Right atrium auricular region (tissue), 2 donors: ENCODE results near the gene ISG15. TPM values are rescaled to one million over a fixed set of nuclear protein-coding genes. Genes with fewer than 3 reads are reported as not detected.

Source experiments
- DNase-seq: peaks from one replicate; pipeline ENCODE4 v3.0.0-alpha.2; 2019; ENCODE audit warnings: low spot score
- H3K27ac ChIP-seq, 2 donors: fragments of 200-600 bp; sonication (generic); 1 replicate in 1 of 2; 2 replicates in 1 of 2; pipeline ENCODE4 v1.5.1; 2016 to 2019
- H3K27me3 ChIP-seq, 2 donors: fragments of 200-600 bp; sonication (generic); one replicate each; pipeline versions ENCODE4 v1.5.1 to v1.6.0; 2017 to 2019
- H3K36me3 ChIP-seq: fragments of 200-600 bp; sonication (generic); one replicate; pipeline ENCODE4 v1.5.1; 2016
- H3K4me1 ChIP-seq, 2 donors: fragments of 200-600 bp; sonication (generic); one replicate each; pipeline versions ENCODE4 v1.5.1 to v1.6.0; 2017 to 2019
- H3K4me3 ChIP-seq, 2 donors: fragments of 200-600 bp; sonication (generic); 1 replicate in 1 of 2; 2 replicates in 1 of 2; pipeline ENCODE4 v1.5.1; 2017 to 2019; ENCODE audit warnings: mild to moderate bottlenecking in 1 of 2, moderate library complexity in 1 of 2
- H3K9me3 ChIP-seq, 2 donors: fragments of 200-600 bp; sonication (generic); one replicate each; pipeline ENCODE4 v1.5.1; 2019
- CTCF ChIP-seq, 2 donors: fragments of 200-600 bp; sonication (generic); IDR thresholded peaks; one replicate each; pipeline ENCODE4 v1.5.1; 2019; ENCODE audit warnings: antibody characterized with exemption in 2 of 2
- total RNA-seq, 2 donors: library from RNA; depleted of rRNA; stranded (reverse); fragments of >200 nt; gene quantifications; one replicate each; pipeline ENCODE4 v1.1.0, GENCODE V29; 2016

The ISG15 gene
- total RNA-seq, 2 donors from 2014 or later, result 26.8 to 32.2 TPM

- TF ChIP-seq CTCF (IDR thresholded peaks at IDR 0.05), result no peak
- Histone ChIP-seq H3K27ac (no peak overlapping the region), H3K4me3 (no peak overlapping the region), H3K27me3 (peaks cover 2 to 22% of the 10 kb centered on the region in 2 donors), H3K4me1 (peaks cover 0 to 37% of the 10 kb centered on the region in 2 donors), H3K9me3 (no peaks in the 10 kb centered on the region), H3K36me3 (no peaks in the 10 kb centered on the region)
- no peak for DNase-seq
These were observed 47.1 kb downstream of the ISG15 start for GRCh38 chr1:1060281-1061000.

- H3K4me1 ChIP-seq, result peaks cover 0 to 37% of the 10 kb centered on the region in 2 donors
- no peak for DNase-seq
- H3K36me3 ChIP-seq, result no peaks in the 10 kb centered on the region
- H3K27me3 ChIP-seq, result peaks cover 2 to 22% of the 10 kb centered on the region in 2 donors
- H3K4me3 ChIP-seq, result no peak overlapping the region
- no peak for TF ChIP-seq CTCF (IDR thresholded peaks at IDR 0.05)
- H3K9me3 ChIP-seq, result no peaks in the 10 kb centered on the region
- H3K27ac ChIP-seq, result no peak overlapping the region
These were observed 48.5 kb downstream of the ISG15 start for GRCh38 chr1:1061682-1062345.

- no peak overlapping the region for H3K4me3 ChIP-seq
- H3K27me3 ChIP-seq, result peaks cover 2 to 22% of the 10 kb centered on the region in 2 donors
- no peaks in the 10 kb centered on the region for H3K9me3 ChIP-seq
These were observed 49.3 kb downstream of the ISG15 start for GRCh38 chr1:1062348-1063163.

GRCh38 chr1:1063261-1063944 is 50.1 kb downstream of the ISG15 start:
- H3K27ac ChIP-seq, result no peak overlapping the region
- H3K27me3 ChIP-seq, result peaks cover 5 to 22% of the 10 kb centered on the region in 2 donors
- no peak overlapping the region for H3K4me3 ChIP-seq
- H3K9me3 ChIP-seq, result no peaks in the 10 kb centered on the region
- no peaks in the 10 kb centered on the region for H3K36me3 ChIP-seq
- H3K4me1 ChIP-seq, result peaks cover 0 to 38% of the 10 kb centered on the region in 2 donors
- no peak for TF ChIP-seq CTCF (IDR thresholded peaks at IDR 0.05)
- DNase-seq, result no peak

More at GRCh38 chr1:1062348-1063163, 49.3 kb downstream of the ISG15 start:
- no peak for DNase-seq
- H3K27ac ChIP-seq, result no peak overlapping the region
- peaks cover 0 to 37% of the 10 kb centered on the region in 2 donors for H3K4me1 ChIP-seq
- TF ChIP-seq CTCF (IDR thresholded peaks at IDR 0.05), result no peak
- no peaks in the 10 kb centered on the region for H3K36me3 ChIP-seq

Other genes with a start within 250 kb of the ISG15 start
- gene SAMD11, start 89.6 kb upstream of the ISG15 start, total RNA-seq, result 1 to 10 TPM; 2.7 to 6.4 TPM
- gene NOC2L, start 54.2 kb upstream of the ISG15 start, total RNA-seq, result 10 to 100 TPM; 29.5 to 38.8 TPM
- 1 to 10 TPM; 2.4 to 2.9 TPM for gene KLHL17, start 52.9 kb upstream of the ISG15 start, total RNA-seq
- gene PLEKHN1, start 47.0 kb upstream of the ISG15 start, total RNA-seq, result under 1 TPM in 1 of 2 donors, not detected in 1; 0.59 TPM
- gene PERM1, start 31.4 kb upstream of the ISG15 start, total RNA-seq, result 10 to 100 TPM; 22.0 to 61.8 TPM
- 10 to 100 TPM; 31.8 to 68.4 TPM for gene HES4, start 13.4 kb upstream of the ISG15 start, total RNA-seq
- 10 to 100 TPM; 22.5 to 27.9 TPM for gene AGRN, start 6.6 kb downstream of the ISG15 start, total RNA-seq
- gene RNF223, start 60.8 kb downstream of the ISG15 start, total RNA-seq, result not detected
- 1 to 10 TPM; 4.4 to 4.6 TPM for gene C1orf159, start 102.6 kb downstream of the ISG15 start, total RNA-seq
- gene TTLL10, start 160.4 kb downstream of the ISG15 start, total RNA-seq, result not detected
- under 1 TPM in 1 of 2 donors, not detected in 1; 0.55 TPM for gene TNFRSF18, start 193.1 kb downstream of the ISG15 start, total RNA-seq
- gene TNFRSF4, start 200.7 kb downstream of the ISG15 start, total RNA-seq, result under 1 TPM; 0.59 to 0.79 TPM
- gene SDF4, start 218.5 kb downstream of the ISG15 start, total RNA-seq, result 100 to 1,000 TPM; 120 to 128 TPM
- gene B3GALT6, start 218.7 kb downstream of the ISG15 start, total RNA-seq, result 10 to 100 TPM; 16.1 to 19.7 TPM
- gene C1QTNF12, start 233.2 kb downstream of the ISG15 start, total RNA-seq, result not detected